IgD-negative memory B cell (primary cell): ENCODE measurements around the gene LMF1. TPM values are rescaled to one million over a fixed set of nuclear protein-coding genes. Genes with fewer than 3 reads are reported as not detected.

Experiments
- H3K27ac Mint-ChIP-seq, 3 donors: one replicate each; pipeline ENCODE4 v1.8.0; 2020 to 2022; ENCODE audit warnings: mild to moderate bottlenecking in 3 of 3, mixed read lengths in 3 of 3, moderate library complexity in 1 of 3
- H3K27me3 Mint-ChIP-seq: one replicate; pipeline ENCODE4 v1.8.0; 2021; ENCODE audit warnings: mixed read lengths
- H3K36me3 Mint-ChIP-seq: one replicate; pipeline ENCODE4 v1.8.0; 2020; ENCODE audit warnings: mild to moderate bottlenecking, mixed read lengths
- H3K4me1 Mint-ChIP-seq, 3 donors: one replicate each; pipeline ENCODE4 v1.8.0; 2020 to 2022; ENCODE audit warnings: mixed read lengths in 3 of 3, mild to moderate bottlenecking in 1 of 3
- H3K4me3 Mint-ChIP-seq, 4 donors: one replicate each; pipeline ENCODE4 v1.8.0; 2020 to 2022; ENCODE audit warnings: mild to moderate bottlenecking in 4 of 4, mixed read lengths in 4 of 4, moderate library complexity in 3 of 4
- H3K9me3 Mint-ChIP-seq, 3 donors: one replicate each; pipeline ENCODE4 v1.8.0; 2020 to 2021; ENCODE audit warnings: mixed read lengths in 3 of 3, mild to moderate bottlenecking in 1 of 3
- polyA plus RNA-seq: library from polyadenylated mRNA; unstranded; fragments of 300-500 nt; fragmentation: Illumina TruSeq; gene quantifications from one replicate; pipeline ENCODE4 v1.2.3, GENCODE V29; 2021

Gene LMF1
- polyA plus RNA-seq, 1 donor from 2014 or later = 16.1 TPM

DNA sequence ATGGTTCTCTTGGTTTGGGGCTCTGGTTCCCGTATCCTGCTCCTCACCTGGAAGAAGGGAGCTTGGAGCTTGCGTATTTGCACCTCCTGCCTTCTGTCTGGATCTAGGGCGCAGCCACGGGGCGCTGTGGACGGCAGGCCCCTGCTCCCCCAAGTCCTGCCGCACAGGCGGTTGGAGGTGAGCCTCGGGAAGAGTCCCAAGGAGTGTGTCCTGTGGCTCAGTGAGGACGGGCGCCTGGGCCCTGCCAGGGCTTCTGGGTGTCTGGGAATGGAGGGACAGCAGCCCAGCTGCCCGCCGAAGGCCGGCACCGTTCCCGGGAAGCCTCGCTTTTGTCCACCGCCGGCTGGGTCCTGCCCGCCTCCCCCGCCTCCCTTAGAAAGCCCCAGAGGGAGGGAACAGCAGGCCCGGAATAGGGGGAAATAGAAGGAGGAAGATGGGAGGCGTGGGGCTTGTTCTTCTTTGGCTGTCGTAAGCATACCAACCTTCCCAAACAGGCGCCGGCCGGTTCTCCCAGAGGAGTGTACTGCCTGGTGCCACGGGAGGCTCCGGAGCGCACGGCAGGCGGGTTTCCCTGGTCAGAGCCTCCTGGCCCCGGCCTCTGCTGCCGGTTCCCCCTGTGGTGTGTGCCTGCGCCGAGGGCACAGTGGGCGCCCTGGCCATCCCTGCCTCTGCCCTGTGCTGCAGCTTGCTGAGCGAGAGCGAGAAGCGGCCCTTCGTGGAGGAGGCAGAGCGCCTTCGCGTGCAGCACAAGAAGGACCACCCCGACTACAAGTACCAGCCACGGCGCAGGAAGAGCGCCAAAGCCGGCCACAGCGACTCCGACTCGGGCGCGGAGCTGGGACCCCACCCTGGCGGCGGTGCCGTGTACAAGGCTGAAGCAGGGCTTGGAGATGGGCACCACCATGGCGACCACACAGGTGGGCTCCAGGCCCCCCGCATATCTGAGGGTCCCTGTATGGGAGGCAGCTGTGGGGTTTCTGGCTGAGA lies 12.6 kb upstream of the LMF1 start:
- no peaks in the 10 kb centered on the region for H3K36me3 Mint-ChIP-seq
- peak overlapping the region; percentile 21 to 78 (median 50) for H3K4me3 Mint-ChIP-seq
- H3K9me3 Mint-ChIP-seq = no peaks in the 10 kb centered on the region
- no peaks in the 10 kb centered on the region for H3K4me1 Mint-ChIP-seq
- H3K27me3 Mint-ChIP-seq = peaks cover 16% of the 10 kb centered on the region
- no peak overlapping the region for H3K27ac Mint-ChIP-seq

DNA sequence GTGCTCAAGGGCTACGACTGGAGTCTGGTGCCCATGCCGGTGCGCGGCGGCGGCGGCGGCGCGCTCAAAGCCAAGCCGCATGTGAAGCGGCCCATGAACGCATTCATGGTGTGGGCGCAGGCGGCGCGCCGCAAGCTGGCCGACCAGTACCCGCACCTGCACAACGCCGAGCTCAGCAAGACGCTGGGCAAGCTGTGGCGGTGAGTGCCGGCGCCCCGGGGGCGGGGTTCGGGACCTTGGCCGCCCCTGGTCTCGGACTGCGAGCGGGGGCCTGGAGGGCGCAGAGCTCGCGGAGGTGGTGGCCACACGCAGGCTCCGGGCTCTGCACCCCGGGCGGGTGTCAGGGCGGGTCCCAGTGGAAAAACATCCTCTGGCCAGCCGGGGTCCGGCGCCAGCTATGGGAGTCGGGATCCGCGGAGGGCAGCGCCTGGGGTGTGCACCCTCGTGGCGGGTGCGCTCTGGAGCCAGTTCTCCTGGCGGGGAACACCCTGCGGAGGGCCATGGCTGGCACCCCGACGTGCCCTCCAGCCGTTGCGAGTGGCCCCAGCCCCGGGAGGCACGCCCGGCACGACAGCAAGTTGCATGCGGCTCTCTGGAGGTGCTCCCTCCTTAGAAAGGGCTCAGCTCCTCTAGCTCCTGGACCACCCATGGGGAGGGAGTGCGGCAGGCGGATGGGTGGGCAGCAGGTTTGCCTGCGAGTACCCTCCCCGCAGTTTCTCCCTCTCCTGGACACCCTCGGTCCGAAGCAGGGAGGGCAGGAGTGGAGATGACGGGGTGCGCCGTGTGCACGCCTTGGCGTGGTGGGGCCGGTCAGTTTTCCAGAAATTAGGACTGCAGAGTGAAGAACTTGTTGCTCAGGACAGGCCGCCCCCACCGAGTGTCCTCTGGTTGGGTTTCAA lies 11.6 kb upstream of the LMF1 start:
- peaks cover 16% of the 10 kb centered on the region for H3K27me3 Mint-ChIP-seq
- no peak overlapping the region for H3K27ac Mint-ChIP-seq
- no peaks in the 10 kb centered on the region for H3K9me3 Mint-ChIP-seq
- H3K4me3 Mint-ChIP-seq = peak overlapping the region; percentile 21 to 78 (median 50)
- no peaks in the 10 kb centered on the region for H3K4me1 Mint-ChIP-seq
- no peaks in the 10 kb centered on the region for H3K36me3 Mint-ChIP-seq

DNA sequence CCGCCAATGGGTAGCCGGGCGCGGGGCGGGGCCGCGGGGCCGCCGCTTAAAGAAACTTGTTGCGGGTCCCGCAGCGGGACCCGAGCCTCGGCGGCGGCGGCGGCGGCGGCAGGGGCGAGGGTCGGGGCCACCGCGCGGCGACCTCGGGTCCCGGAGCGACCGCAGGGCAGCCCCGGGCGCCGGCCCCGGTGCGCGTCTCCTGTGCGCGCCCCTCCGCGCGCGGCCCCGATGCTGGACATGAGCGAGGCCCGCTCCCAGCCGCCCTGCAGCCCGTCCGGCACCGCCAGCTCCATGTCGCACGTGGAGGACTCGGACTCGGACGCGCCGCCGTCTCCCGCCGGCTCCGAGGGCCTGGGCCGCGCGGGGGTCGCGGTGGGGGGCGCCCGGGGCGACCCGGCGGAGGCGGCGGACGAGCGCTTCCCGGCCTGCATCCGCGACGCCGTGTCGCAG lies 10.9 kb upstream of the LMF1 start, which contains the start of gene SOX8:
Gene SOX8, plus strand, starts transcription at position 76 of the 450 bp plus-strand sequence. Its CDS starts 153 bp downstream, at position 229.
- no peaks in the 10 kb centered on the region for H3K9me3 Mint-ChIP-seq

DNA sequence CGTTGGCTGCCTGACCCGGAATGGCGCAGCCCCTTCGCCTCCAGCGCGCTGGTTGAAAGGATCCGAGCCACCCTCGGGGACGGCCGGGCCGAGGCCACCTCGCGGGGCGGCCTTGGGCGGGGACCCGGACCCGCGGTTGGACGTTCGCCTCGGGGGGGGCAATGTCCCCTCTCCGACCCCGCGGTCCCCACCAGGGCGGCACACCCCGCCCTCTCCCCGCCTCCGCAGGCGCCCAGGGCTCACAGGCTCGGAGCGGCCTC lies 9.7 kb upstream of the LMF1 start:
- no peak overlapping the region for H3K27ac Mint-ChIP-seq
- no peak overlapping the region for H3K4me3 Mint-ChIP-seq
- no peaks in the 10 kb centered on the region for H3K9me3 Mint-ChIP-seq

More for the DNA sequence above, 10.9 kb upstream of the LMF1 start, which contains the start of gene SOX8:
- Mint-ChIP-seq H3K36me3 (no peaks in the 10 kb centered on the region), H3K27ac (no peak within 1 kb of the TSS), H3K4me1 (no peaks in the 10 kb centered on the region), H3K27me3 (peaks cover 16% of the 10 kb centered on the region), H3K4me3 (peak within 1 kb of the TSS; percentile 52 to 85 (median 78))

DNA sequence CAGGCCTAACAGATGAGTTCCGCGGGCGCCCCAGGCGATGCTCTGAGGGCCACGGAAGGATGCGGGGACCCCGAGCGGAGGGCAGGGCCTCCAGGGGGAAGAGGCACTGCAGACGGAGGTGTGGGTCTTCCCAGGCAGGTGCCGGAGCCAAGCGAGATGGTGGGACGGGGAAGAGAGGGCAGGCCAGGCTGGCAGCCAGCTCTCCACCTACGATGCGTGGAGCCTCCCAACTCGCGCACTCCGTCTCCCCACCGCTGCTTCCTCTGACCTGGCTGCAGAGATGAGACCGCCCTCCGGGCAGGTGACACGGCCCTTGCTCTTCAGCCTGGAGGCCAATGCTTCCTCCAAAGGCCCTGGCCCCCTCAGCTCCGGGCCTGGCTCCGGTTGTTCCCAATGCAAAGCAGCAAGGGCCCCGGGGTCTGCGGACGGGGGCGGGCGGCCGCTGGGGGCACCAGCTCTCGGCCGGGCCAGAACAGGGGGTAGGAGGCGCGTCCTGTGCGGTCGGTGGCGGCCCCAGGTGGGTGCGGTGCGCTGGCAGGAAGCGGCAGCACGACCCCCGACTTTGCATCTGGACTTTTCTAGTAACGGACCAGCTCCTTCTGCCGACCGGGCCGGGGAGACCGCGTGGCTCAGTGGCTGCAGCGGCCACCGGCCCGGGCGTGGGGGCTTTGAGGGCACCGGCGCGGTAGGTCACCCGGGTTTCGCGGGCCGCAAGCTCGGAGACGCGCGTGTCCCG lies 9.2 kb upstream of the LMF1 start:
- Mint-ChIP-seq H3K9me3 (no peaks in the 10 kb centered on the region), H3K36me3 (no peaks in the 10 kb centered on the region), H3K27ac (no peak overlapping the region), H3K4me1 (no peaks in the 10 kb centered on the region), H3K4me3 (peak overlapping the region in 3 of 4 donors; percentile 43 to 79 (median 76)), H3K27me3 (peaks cover 16% of the 10 kb centered on the region)

More for the DNA sequence above, 9.7 kb upstream of the LMF1 start:
- H3K36me3 Mint-ChIP-seq = no peaks in the 10 kb centered on the region
- H3K27me3 Mint-ChIP-seq = peaks cover 16% of the 10 kb centered on the region
- no peaks in the 10 kb centered on the region for H3K4me1 Mint-ChIP-seq

DNA sequence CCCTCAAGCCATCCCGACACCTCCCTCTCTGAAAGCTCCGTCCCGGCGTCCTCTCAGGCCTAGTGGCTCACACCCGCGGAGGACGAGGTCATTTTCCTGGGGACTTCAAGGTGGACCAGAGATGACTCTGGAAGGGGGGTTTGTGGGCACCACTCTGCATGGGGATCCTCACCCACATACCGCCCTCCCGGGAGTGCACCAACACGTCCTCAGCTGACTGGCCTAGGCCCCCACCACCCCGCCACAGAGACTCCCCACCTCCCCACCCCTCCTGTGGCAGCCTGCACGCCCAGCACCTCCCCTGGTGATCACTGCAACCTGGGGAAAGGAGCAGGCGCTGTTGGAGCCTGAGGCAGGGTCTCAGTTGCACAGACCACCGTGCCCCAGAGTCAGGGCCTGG lies 8.4 kb upstream of the LMF1 start:
- no peaks in the 10 kb centered on the region for H3K9me3 Mint-ChIP-seq
- H3K4me3 Mint-ChIP-seq = no peak overlapping the region
- H3K27me3 Mint-ChIP-seq = peaks cover 16% of the 10 kb centered on the region
- peaks cover 0 to under 1% (median 0%) of the 10 kb centered on the region in 3 donors for H3K4me1 Mint-ChIP-seq
- no peak overlapping the region for H3K27ac Mint-ChIP-seq
- H3K36me3 Mint-ChIP-seq = no peaks in the 10 kb centered on the region

DNA sequence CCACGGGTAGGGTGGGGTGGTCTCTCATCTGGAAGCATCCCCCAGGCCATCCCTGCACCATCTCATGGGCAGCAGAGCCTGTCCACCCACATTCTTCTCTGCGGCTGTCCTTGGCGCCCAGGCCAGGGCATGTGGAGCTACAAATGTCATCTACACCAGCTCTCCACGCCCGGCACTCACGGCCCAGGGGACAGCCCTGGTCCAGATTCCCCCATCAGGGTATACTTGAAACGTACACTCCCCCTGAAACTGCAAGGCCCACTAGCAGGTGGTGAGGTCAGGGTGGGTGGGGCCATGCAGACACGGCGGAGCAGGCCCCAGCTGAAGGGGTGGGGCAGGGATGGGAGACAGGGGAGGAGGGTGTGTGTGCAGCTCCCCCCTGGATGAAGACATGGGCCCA lies 7.6 kb upstream of the LMF1 start:
- Mint-ChIP-seq H3K27ac (no peak overlapping the region), H3K36me3 (no peaks in the 10 kb centered on the region), H3K4me3 (peak overlapping the region in 1 of 4 donors; percentile 2), H3K4me1 (peaks cover 0 to 4% (median 1%) of the 10 kb centered on the region in 3 donors), H3K27me3 (peaks cover 14% of the 10 kb centered on the region), H3K9me3 (no peaks in the 10 kb centered on the region)

DNA sequence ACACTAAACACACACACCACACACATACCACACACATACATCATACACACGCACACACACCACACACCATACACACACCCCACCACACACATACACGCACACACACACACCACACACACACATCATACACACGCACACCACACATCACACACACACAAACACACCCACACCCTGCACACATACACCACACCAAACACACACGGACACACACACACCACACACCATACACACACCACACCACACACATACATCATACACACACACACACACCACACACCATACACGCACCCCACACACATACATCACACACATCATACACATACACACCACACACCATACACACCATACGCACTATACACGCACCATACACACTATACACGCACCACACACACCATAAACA lies 7.1 kb upstream of the LMF1 start:
- Mint-ChIP-seq H3K9me3 (no peaks in the 10 kb centered on the region), H3K4me1 (peaks cover 1 to 4% (median 2%) of the 10 kb centered on the region in 3 donors), H3K27ac (no peak overlapping the region), H3K4me3 (peak overlapping the region in 1 of 4 donors; percentile 2), H3K36me3 (no peaks in the 10 kb centered on the region), H3K27me3 (peaks cover 14% of the 10 kb centered on the region)

DNA sequence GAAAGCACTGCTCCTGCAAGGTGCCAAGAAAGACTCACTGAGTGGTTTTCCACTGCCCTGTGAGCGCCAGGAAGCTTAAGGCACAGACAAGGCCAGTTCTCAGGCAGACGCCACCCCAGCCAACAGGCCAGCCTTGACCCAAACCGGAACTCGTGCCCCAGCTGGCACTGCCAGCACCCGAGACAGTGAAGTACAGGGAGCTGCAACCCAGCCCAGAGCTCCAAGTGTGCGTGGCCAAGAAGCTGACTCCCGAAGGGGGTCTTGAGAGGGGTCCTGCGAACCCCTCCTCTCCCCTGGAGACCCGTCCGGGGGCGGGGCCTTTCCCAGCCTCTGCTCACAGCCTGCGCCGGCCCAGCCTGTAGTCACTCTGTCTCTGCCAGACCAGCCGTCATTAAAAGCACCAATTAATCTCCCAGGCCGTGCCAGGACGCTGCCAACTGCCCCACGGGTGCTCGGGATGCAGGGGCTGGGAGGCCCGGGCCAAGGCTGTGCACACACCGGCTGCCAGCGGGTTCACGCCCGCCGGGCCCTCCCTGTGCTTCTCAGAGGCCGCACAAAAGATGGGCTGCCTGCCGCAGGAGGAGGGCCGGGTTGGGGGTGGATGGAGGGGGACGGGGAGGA lies 6.4 kb upstream of the LMF1 start:
- Mint-ChIP-seq H3K9me3 (no peaks in the 10 kb centered on the region), H3K4me1 (peaks cover 1 to 4% (median 2%) of the 10 kb centered on the region in 3 donors), H3K27me3 (peaks cover 11% of the 10 kb centered on the region), H3K27ac (no peak overlapping the region), H3K4me3 (peak overlapping the region in 1 of 4 donors; percentile 42), H3K36me3 (no peaks in the 10 kb centered on the region)

DNA sequence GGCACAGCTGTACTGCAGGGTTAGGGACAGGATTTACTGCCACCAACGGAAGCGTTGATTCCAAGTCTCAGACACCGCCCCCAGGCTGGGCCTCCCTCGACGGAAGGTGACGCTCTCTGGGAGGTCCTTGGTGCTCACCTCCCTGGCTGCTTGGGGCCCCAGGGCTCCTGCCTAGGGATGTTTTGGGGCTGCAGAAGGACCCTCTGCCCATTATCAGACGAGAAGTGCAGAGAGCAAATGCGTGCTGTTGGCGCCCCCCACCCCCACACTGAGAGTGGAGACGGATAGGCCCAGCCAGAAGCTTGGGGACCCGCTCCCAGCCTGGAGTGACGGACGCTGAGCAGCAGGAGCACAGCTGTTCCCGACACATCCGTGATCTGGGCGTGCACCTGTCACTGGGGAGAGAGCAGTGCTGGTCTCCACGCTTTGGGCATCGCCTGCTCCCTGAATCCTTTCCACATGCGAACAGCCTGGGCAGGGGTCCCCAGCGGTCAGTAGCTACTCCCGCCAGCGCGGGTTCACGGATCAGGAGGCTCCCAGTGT lies 5.7 kb upstream of the LMF1 start:
- Mint-ChIP-seq H3K36me3 (no peaks in the 10 kb centered on the region), H3K4me1 (peaks cover 1 to 4% (median 4%) of the 10 kb centered on the region in 3 donors), H3K4me3 (peak overlapping the region in 1 of 4 donors; percentile 42), H3K27me3 (peaks cover 11% of the 10 kb centered on the region), H3K27ac (no peak overlapping the region), H3K9me3 (peaks cover 0 to 2% (median 0%) of the 10 kb centered on the region in 3 donors)

DNA sequence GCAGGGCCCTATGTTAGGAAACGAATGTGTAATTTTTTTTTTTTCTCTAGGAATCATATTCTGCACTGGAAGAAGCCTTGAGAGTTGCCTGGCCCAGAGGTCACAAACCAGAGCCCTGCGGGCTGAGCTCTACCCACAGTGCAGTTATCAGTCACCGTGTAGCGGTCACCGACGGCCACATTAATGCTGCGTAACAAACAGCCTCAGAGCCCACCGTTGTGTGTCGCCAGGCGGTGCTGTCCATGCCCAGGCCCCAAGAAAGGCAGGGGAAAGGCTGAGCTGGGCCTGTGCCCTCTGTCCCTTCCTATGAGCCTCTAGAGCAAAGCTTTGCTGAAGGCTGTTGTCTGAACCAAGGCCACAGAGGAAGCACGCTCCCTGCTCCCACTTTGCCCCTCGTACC lies 4.5 kb upstream of the LMF1 start:
- Mint-ChIP-seq H3K4me3 (peak overlapping the region in 1 of 4 donors; percentile 50), H3K27me3 (peaks cover 12% of the 10 kb centered on the region), H3K36me3 (no peaks in the 10 kb centered on the region), H3K4me1 (peaks cover 1 to 5% (median 4%) of the 10 kb centered on the region in 3 donors), H3K9me3 (peaks cover 0 to 2% (median 0%) of the 10 kb centered on the region in 3 donors), H3K27ac (peak overlapping the region in 1 of 3 donors; percentile 28)

DNA sequence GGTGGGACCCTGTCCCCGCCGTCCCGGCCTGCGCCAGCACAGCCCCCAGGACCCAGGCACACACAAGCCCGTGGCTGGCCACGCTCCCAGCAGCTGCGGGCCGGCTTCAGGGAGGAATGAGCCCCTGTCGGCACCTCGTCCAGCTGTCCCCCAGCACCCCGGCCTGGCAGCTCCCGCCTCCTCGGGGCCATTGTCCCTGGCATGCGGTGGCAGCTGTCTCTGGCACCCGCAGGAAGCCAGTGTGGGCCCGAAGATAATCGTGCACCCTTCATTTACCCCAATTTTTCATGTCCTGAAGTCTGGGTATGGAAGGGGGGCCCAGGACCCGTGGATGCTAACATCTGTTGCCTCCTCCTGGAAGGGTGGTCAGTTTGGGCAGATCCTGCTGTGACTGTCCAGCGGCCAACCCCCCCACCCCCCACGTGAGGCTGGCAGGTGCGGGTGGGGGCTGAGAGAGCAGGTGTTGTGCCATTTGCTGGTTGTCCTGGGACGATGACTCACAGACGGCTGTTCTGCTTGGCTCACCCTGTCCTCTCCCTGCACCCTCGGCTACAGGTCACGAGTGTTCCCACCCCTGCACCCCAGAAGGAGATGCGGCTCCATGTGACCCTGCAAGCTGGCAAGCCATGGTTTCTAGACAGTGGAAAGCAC lies 4.0 kb upstream of the LMF1 start:
- Mint-ChIP-seq H3K36me3 (no peaks in the 10 kb centered on the region), H3K4me3 (no peak overlapping the region), H3K4me1 (peaks cover 1 to 5% (median 4%) of the 10 kb centered on the region in 3 donors), H3K27ac (peak overlapping the region in 1 of 3 donors; percentile 28), H3K9me3 (peaks cover 0 to 2% (median 0%) of the 10 kb centered on the region in 3 donors), H3K27me3 (peaks cover 10% of the 10 kb centered on the region)

DNA sequence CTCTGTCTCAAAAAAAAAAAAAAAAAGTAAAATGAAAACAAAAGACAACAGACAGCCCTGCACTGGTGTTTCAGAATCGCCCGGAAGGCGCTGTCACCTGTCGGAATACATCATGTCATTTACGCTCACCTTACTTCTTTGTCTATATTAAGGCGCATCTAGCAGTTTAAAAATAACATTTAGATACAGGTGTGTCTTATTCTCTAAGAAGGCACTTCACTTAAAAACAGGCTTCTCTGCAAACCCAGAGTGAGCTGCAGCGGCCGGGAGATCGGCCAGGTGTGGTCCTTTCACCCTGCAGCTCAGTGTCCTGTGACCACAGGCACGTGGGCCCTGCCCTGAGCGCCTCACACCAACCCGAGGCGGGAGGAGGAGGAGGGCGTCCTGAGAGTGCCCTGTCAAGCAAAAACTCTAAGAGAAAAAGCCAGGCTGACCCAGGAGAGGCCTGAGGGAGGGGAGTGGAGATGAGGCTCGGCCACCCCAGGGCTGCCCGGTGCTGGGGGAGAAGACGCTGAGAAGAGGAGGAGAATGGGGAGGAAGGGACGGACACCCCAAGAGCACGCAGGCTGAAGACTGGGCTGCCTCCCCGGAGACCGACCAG lies 3.3 kb upstream of the LMF1 start:
- Mint-ChIP-seq H3K36me3 (no peaks in the 10 kb centered on the region), H3K4me3 (peak overlapping the region in 1 of 4 donors; percentile 78), H3K4me1 (peaks cover 3 to 5% (median 4%) of the 10 kb centered on the region in 3 donors), H3K27ac (peak overlapping the region in 1 of 3 donors; percentile 53), H3K9me3 (peaks cover 0 to 2% (median 0%) of the 10 kb centered on the region in 3 donors), H3K27me3 (peaks cover 7% of the 10 kb centered on the region)
